ENCODE results near the gene GALNT15.

GRCh38 chr3:16252243-16252978, 77.9 kb downstream of the GALNT15 start:
- TF ChIP-seq CTCF (conservative IDR thresholded peaks at IDR 0.05) (no peak), EZH2 (IDR thresholded peaks at IDR 0.05; ENCODE audit: low read depth) (no peak)
